ENCODE data around the gene C6orf163.

- TF ChIP-seq POLR2AphosphoS5 (IDR thresholded peaks at IDR 0.05; ENCODE audit: low read depth, low read length) (no peak), FOXP2 (optimal IDR thresholded peaks at IDR 0.05; ENCODE audit: borderline replicate concordance, extremely low read depth, extremely low read length, insufficient read depth) (no peak), TAF1 (IDR thresholded peaks at IDR 0.05; ENCODE audit: borderline replicate concordance, insufficient read depth, low read length) (no peak), REST (IDR thresholded peaks at IDR 0.05; ENCODE audit: insufficient read depth in 1 of 2, low read depth in 2 of 2, low read length in 2 of 2) (no peak), SIN3A (IDR thresholded peaks at IDR 0.05; ENCODE audit: borderline replicate concordance, insufficient read depth, low read length) (no peak)
Measured at GRCh38 chr6:87396595-87397392, 52.2 kb downstream of the C6orf163 start.
